Neural cell (in vitro differentiated cells): ENCODE data around the gene PROM2.

ENCODE experiments used
- CTCF ChIP-seq: fragments of 450-650 bp; IDR thresholded peaks from 2 replicates; pipeline ENCODE4 v1.5.1; 2014; ENCODE audit warnings: antibody characterized with exemption, mild to moderate bottlenecking, moderate library complexity; ENCODE audit not compliant: poor library complexity, severe bottlenecking
- EP300 ChIP-seq: fragments of 450-650 bp; conservative IDR thresholded peaks from 2 replicates; pipeline ENCODE4 v1.6.1; 2014; ENCODE audit warnings: antibody characterized with exemption, mild to moderate bottlenecking, moderate library complexity; ENCODE audit not compliant: poor library complexity, severe bottlenecking
- POLR2AphosphoS5 ChIP-seq: IDR thresholded peaks from 2 replicates; pipeline ENCODE4 v1.6.1; 2012

DNA sequence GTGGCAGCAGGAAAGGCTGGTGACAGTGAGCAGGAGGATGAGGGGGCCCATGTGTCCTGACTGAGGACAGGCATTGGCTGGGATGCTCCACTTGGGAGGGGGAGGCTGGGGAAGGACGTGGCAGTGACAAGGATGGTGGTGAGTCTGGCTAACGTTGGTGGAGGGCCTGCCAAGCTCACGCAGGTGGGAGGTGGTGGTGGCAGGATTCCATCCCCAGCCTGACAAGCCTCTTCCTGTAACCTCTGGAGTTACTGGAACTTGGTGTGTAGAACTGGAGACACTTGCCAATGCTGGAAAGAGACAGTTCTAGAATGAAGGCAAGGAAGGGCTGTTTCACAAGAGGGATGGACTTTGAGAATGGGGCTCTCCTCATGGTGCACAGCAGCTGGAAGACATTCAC is 8.2 kb downstream of the PROM2 start:
- no peak for TF ChIP-seq CTCF
- TF ChIP-seq POLR2AphosphoS5, result no peak
- TF ChIP-seq EP300, result no peak
